Naive thymus-derived CD4-positive, alpha-beta T cell (primary cell): ENCODE measurements around the gene KLHDC9. TPM values are rescaled to one million over a fixed set of nuclear protein-coding genes. Genes with fewer than 3 reads are reported as not detected.

Source experiments
- ATAC-seq: fragments of 150-1000 bp; cut with Tn5 transposase; 2 replicates; pipeline ENCODE4 v1.10.0; 2021; ENCODE audit warnings: mild to moderate bottlenecking, moderate library complexity
- CTCF ChIA-PET: fragments of 350-600 bp; sonication (Branson Sonifier 250); formaldehyde crosslinking; loops from one replicate; lab custom pipeline; 2021; ENCODE audit warnings: antibody characterized with exemption; lab: Charles Lee
- POLR2A ChIA-PET: fragments of 350-600 bp; sonication (Branson Sonifier 250); formaldehyde crosslinking; loops from one replicate; lab custom pipeline; 2021; ENCODE audit warnings: antibody characterized with exemption, inconsistent platforms; lab: Charles Lee
- DNase-seq, 9 donors: peaks; one replicate each; pipeline versions ENCODE4 v3.0.0 to v3.0.0-alpha.2; 2020 to 2022; ENCODE audit warnings: mixed read lengths in 1 of 9
- H3K27ac ChIP-seq: one replicate; pipeline ENCODE4 v1.7.0; 2013; ENCODE audit warnings: mild to moderate bottlenecking, low read depth, low read length, moderate library complexity
- H3K27me3 ChIP-seq, 2 donors: one replicate each; pipeline ENCODE4 v1.7.0; 2013; ENCODE audit warnings: low read length in 2 of 2, mild to moderate bottlenecking in 2 of 2, moderate library complexity in 2 of 2; ENCODE audit not compliant: control insufficient read depth in 2 of 2, insufficient read depth in 2 of 2
- H3K36me3 ChIP-seq, 3 experiments: 1 replicate in 2 of 3; 2 replicates in 1 of 3; pipeline ENCODE4 v1.7.0; 2013; ENCODE audit warnings: low read length in 3 of 3, mild to moderate bottlenecking in 3 of 3, moderate library complexity in 1 of 3; ENCODE audit not compliant: insufficient read depth in 3 of 3, control insufficient read depth in 2 of 3
- H3K4me1 ChIP-seq, 2 donors: one replicate each; pipeline ENCODE4 v1.7.0; 2013; ENCODE audit warnings: low read length in 2 of 2, mild to moderate bottlenecking in 2 of 2, moderate library complexity in 1 of 2; ENCODE audit not compliant: control insufficient read depth in 2 of 2, insufficient read depth in 2 of 2
- H3K4me3 ChIP-seq: 2 replicates; pipeline ENCODE4 v1.7.0; 2013; ENCODE audit warnings: mild to moderate bottlenecking, low read length
- H3K9me3 ChIP-seq, 3 experiments: 1 replicate in 2 of 3; 2 replicates in 1 of 3; pipeline ENCODE4 v1.7.0; 2013; ENCODE audit warnings: low read length in 3 of 3; ENCODE audit not compliant: control insufficient read depth in 2 of 3
- H3K27ac Mint-ChIP-seq, 9 donors: one replicate each; pipeline ENCODE4 v1.8.0; 2020 to 2022; ENCODE audit warnings: mixed read lengths in 9 of 9, mild to moderate bottlenecking in 8 of 9, moderate library complexity in 5 of 9, inconsistent platforms in 2 of 9
- H3K27me3 Mint-ChIP-seq, 5 donors: one replicate each; pipeline ENCODE4 v1.8.0; 2021 to 2022; ENCODE audit warnings: mixed read lengths in 5 of 5, mild to moderate bottlenecking in 1 of 5
- H3K36me3 Mint-ChIP-seq, 5 donors: one replicate each; pipeline ENCODE4 v1.8.0; 2020 to 2022; ENCODE audit warnings: mixed read lengths in 5 of 5, mild to moderate bottlenecking in 3 of 5, inconsistent platforms in 1 of 5
- H3K4me1 Mint-ChIP-seq, 7 donors: one replicate each; pipeline ENCODE4 v1.8.0; 2020 to 2022; ENCODE audit warnings: mixed read lengths in 7 of 7, mild to moderate bottlenecking in 3 of 7, inconsistent platforms in 1 of 7
- H3K4me3 Mint-ChIP-seq, 10 donors: one replicate each; pipeline ENCODE4 v1.8.0; 2020 to 2022; ENCODE audit warnings: mild to moderate bottlenecking in 10 of 10, mixed read lengths in 10 of 10, moderate library complexity in 6 of 10, inconsistent platforms in 2 of 10
- H3K9me3 Mint-ChIP-seq, 11 donors: one replicate each; pipeline ENCODE4 v1.8.0; 2020 to 2022; ENCODE audit warnings: mixed read lengths in 11 of 11, mild to moderate bottlenecking in 4 of 11, inconsistent platforms in 1 of 11, moderate library complexity in 1 of 11
- intact Hi-C, 2 donors: fragments of 100-400 bp; cut with micrococcal nuclease; formaldehyde crosslinking; loops; one replicate each; pipeline ENCODE4 v1.15.1; 2023
- polyA plus RNA-seq, 2 donors: library from polyadenylated mRNA; unstranded; fragments of 300-500 nt; fragmentation: Illumina TruSeq; gene quantifications; one replicate each; pipeline ENCODE4 v1.2.3, GENCODE V29; 2021
- total RNA-seq, 6 experiments: library from RNA in 5 of 6; stranded (reverse) in 5 of 6; gene quantifications; 1 replicate in 5 of 6; 2 replicates in 1 of 6; pipeline ENCODE4 v1.2.3 and lab custom pipeline; 2021 to 2026

Gene KLHDC9
- total and polyA plus RNA-seq, 7 experiments from 2014 or later = 0.40 to 1.1 (median 0.74) TPM; not detected in 4

GRCh38 chr1:161132410-161133219, 34.5 kb downstream of the KLHDC9 start, which contains the start of gene DEDD:
Gene DEDD, minus strand, starts transcription at chr1:161132667. Its CDS starts 8,205 bp downstream, at chr1:161124462.
- Histone ChIP-seq H3K4me1 (peaks cover 21 to 37% of the 10 kb centered on the region in 2 donors), H3K27me3 (no peaks in the 10 kb centered on the region), H3K27ac (peak within 1 kb of the TSS; percentile 89), H3K4me3 (peak within 1 kb of the TSS; percentile 96), H3K9me3 (no peaks in the 10 kb centered on the region), H3K36me3 (peaks cover 0 to 17% (median 0%) of the 10 kb centered on the region in 3 experiments)
- Mint-ChIP-seq H3K4me3 (no peak within 1 kb of the TSS), H3K4me1 (peaks cover 29 to 49% (median 48%) of the 10 kb centered on the region in 7 donors), H3K36me3 (peaks cover 0 to 12% (median 4%) of the 10 kb centered on the region in 5 donors), H3K27me3 (no peaks in the 10 kb centered on the region), H3K27ac (peak within 1 kb of the TSS in 4 of 9 donors; percentile 85 to 97 (median 94)), H3K9me3 (no peaks in the 10 kb centered on the region)
- DNase-seq = peak; percentile 80 to 93 (median 90)
- peak; percentile 97 for ATAC-seq
- intact Hi-C loops = loop anchor here (1.0 to 10.0 kb wide), 12 partner anchors 14 to 788 kb away; partner anchors contain the start of genes NIT1 (in 2 of the 2), PFDN2 (in 2 of the 2), PPOX (in 2 of the 2) and UFC1 (in 2 of the 2)
- ChIA-PET POLR2A (interaction anchor here (0.6 to 3.1 kb wide), 21 partner anchors 9 to 93 kb away, joined by 3 to 39 read pairs (median 4); partner anchors contain the start of genes APOA2, ARHGAP30, NIT1 and PFDN2), CTCF (interaction anchor here (0.6 to 1.9 kb wide), 9 partner anchors 11 to 135 kb away, joined by 3 to 7 read pairs (median 4); partner anchors contain the start of genes KLHDC9, NIT1, PFDN2 and TOMM40L)

- Mint-ChIP-seq H3K9me3 (no peaks in the 10 kb centered on the region), H3K4me1 (peaks cover 26 to 45% (median 43%) of the 10 kb centered on the region in 7 donors), H3K36me3 (peaks cover 0 to 7% (median 4%) of the 10 kb centered on the region in 5 donors), H3K27ac (no peak overlapping the region), H3K4me3 (no peak overlapping the region), H3K27me3 (no peaks in the 10 kb centered on the region)
- no peaks in the 10 kb centered on the region for H3K27me3 ChIP-seq
- H3K4me3 ChIP-seq = peak overlapping the region; percentile 96
- intact Hi-C loops = loop anchor here (2.0 to 10.0 kb wide), 4 partner anchors 36 to 788 kb away; partner anchors contain the start of genes COPA (in 1 of the 2) and NCSTN (in 1 of the 2)
- ChIA-PET POLR2A (interaction anchor here (0.7 to 3.1 kb wide), 18 partner anchors 8 to 93 kb away, joined by 3 to 39 read pairs (median 5); partner anchors contain the start of genes APOA2, ARHGAP30, NIT1 and PFDN2), CTCF (interaction anchor here (0.6 to 1.9 kb wide), 10 partner anchors 11 to 176 kb away, joined by 3 to 7 read pairs (median 4); partner anchors contain the start of genes KLHDC9, NIT1, PFDN2 and TOMM40L)
- peak overlapping the region; percentile 89 for H3K27ac ChIP-seq
- H3K9me3 ChIP-seq = no peaks in the 10 kb centered on the region
- DNase-seq (no peak), ATAC-seq (no peak)
- H3K4me1 ChIP-seq = peaks cover 19 to 30% of the 10 kb centered on the region in 2 donors
- peaks cover 0 to 11% (median 0%) of the 10 kb centered on the region in 3 experiments for H3K36me3 ChIP-seq
Observed at GRCh38 chr1:161133220-161133740, 35.1 kb downstream of the KLHDC9 start.

GRCh38 chr1:161137881-161138280, 39.7 kb downstream of the KLHDC9 start:
- H3K27me3 Mint-ChIP-seq = no peaks in the 10 kb centered on the region
- intact Hi-C loops = loop anchor here (5.0 to 10.0 kb wide), 5 partner anchors 146 to 793 kb away; partner anchors contain the start of genes COPA (in 1 of the 2) and NCSTN (in 1 of the 2)
- peaks cover 0 to 3% (median 0%) of the 10 kb centered on the region in 3 experiments for H3K36me3 ChIP-seq
- H3K9me3 ChIP-seq = no peaks in the 10 kb centered on the region
- ChIA-PET CTCF (interaction anchor here (0.7 to 2.1 kb wide), 13 partner anchors 16 to 185 kb away, joined by 3 to 8 read pairs (median 3); partner anchors contain the start of genes ARHGAP30, KLHDC9, NIT1 and PFDN2), POLR2A (interaction anchor here (0.6 to 4.0 kb wide), 6 partner anchors 15 to 246 kb away, joined by 3 to 18 read pairs (median 4); partner anchors contain the start of genes ARHGAP30, UFC1 and USF1)
- peaks cover 0 to 4% (median 0%) of the 10 kb centered on the region in 5 donors for H3K36me3 Mint-ChIP-seq
- no peaks in the 10 kb centered on the region for H3K9me3 Mint-ChIP-seq
- H3K27ac Mint-ChIP-seq = peak overlapping the region in 4 of 9 donors; percentile 5 to 81 (median 38)
- no peak overlapping the region for H3K27ac ChIP-seq
- peaks cover 5 to 17% (median 10%) of the 10 kb centered on the region in 7 donors for H3K4me1 Mint-ChIP-seq
- no peaks in the 10 kb centered on the region for H3K27me3 ChIP-seq
- ATAC-seq = no peak
- H3K4me3 Mint-ChIP-seq = peak overlapping the region in 3 of 10 donors; percentile 1 to 26 (median 8)
- no peak overlapping the region for H3K4me3 ChIP-seq
- no peak for DNase-seq
- peaks cover 6 to 8% of the 10 kb centered on the region in 2 donors for H3K4me1 ChIP-seq

GRCh38 chr1:161138431-161138830, 40.3 kb downstream of the KLHDC9 start:
- ATAC-seq = no peak
- H3K4me3 ChIP-seq = no peak overlapping the region
- H3K27ac ChIP-seq = no peak overlapping the region
- no peak for DNase-seq
- H3K9me3 ChIP-seq = no peaks in the 10 kb centered on the region
- ChIA-PET CTCF (interaction anchor here (0.6 to 2.1 kb wide), 13 partner anchors 17 to 431 kb away, joined by 3 to 8 read pairs (median 3); partner anchors contain the start of genes ARHGAP30, KLHDC9, NIT1 and PFDN2), POLR2A (interaction anchor here (0.6 to 3.7 kb wide), 6 partner anchors 26 to 246 kb away, joined by 3 to 13 read pairs (median 4); partner anchors contain the start of genes ARHGAP30, PPOX and USF1)
- H3K27me3 ChIP-seq = no peaks in the 10 kb centered on the region
- Mint-ChIP-seq H3K9me3 (no peaks in the 10 kb centered on the region), H3K27ac (peak overlapping the region in 8 of 9 donors; percentile 2 to 81 (median 62)), H3K27me3 (no peaks in the 10 kb centered on the region), H3K4me3 (peak overlapping the region in 5 of 10 donors; percentile 1 to 35 (median 10)), H3K36me3 (peaks cover 0 to 4% (median 0%) of the 10 kb centered on the region in 5 donors), H3K4me1 (peaks cover 5 to 17% (median 10%) of the 10 kb centered on the region in 7 donors)
- H3K36me3 ChIP-seq = no peaks in the 10 kb centered on the region
- intact Hi-C loops = loop anchor here (5.0 to 10.0 kb wide), 5 partner anchors 146 to 794 kb away; partner anchors contain the start of genes COPA (in 1 of the 2) and NCSTN (in 1 of the 2)
- peaks cover 5% of the 10 kb centered on the region in 2 donors for H3K4me1 ChIP-seq

- ATAC-seq = peak; percentile 73
- no peaks in the 10 kb centered on the region for H3K36me3 ChIP-seq
- POLR2A ChIA-PET = interaction anchor here (0.9 to 1.3 kb wide), 4 partner anchors 14 to 70 kb away, joined by 3 to 6 read pairs (median 4); partner anchors contain the start of genes ARHGAP30, PPOX and UFC1
- Mint-ChIP-seq H3K4me3 (no peak overlapping the region), H3K4me1 (peaks cover 4 to 17% (median 10%) of the 10 kb centered on the region in 7 donors), H3K36me3 (peaks cover 0 to 4% (median 0%) of the 10 kb centered on the region in 5 donors), H3K27me3 (no peaks in the 10 kb centered on the region), H3K27ac (peak overlapping the region in 1 of 9 donors; percentile 54), H3K9me3 (no peaks in the 10 kb centered on the region)
- no peaks in the 10 kb centered on the region for H3K4me1 ChIP-seq
- no peak overlapping the region for H3K4me3 ChIP-seq
- peak in 5 of 9 donors; percentile 40 to 58 (median 50) for DNase-seq
- no peaks in the 10 kb centered on the region for H3K9me3 ChIP-seq
- no peak overlapping the region for H3K27ac ChIP-seq
- intact Hi-C loops = loop anchor here (1.0 to 10.0 kb wide), 9 partner anchors 41 to 795 kb away; partner anchors contain the start of genes COPA (in 1 of the 2), KLHDC9 (in 1 of the 2) and NCSTN (in 1 of the 2)
- CTCF ChIA-PET = interaction anchor here (0.6 to 2.7 kb wide), 6 partner anchors 42 to 741 kb away, joined by 3 to 19 read pairs (median 6); partner anchors contain the start of genes ARHGAP30, KLHDC9 and USF1
- H3K27me3 ChIP-seq = no peaks in the 10 kb centered on the region
Observed at GRCh38 chr1:161139766-161140165, 41.6 kb downstream of the KLHDC9 start.
